Endothelial cell of umbilical vein (primary cell): Measurements from ENCODE around the gene AFF1. TPM values are rescaled to one million over a fixed set of nuclear protein-coding genes. Genes with fewer than 3 reads are reported as not detected.
A peak's percentile ranks its signal among the peaks of the same experiment; 100 is the strongest.

Experiments
- BruUV-seq: library from RNA; stranded (reverse); fragments of 400-500 nt; replicated peaks from 2 replicates; lab custom pipeline; 2021; lab: Mats Ljungman, UMichigan
- CTCF ChIA-PET: fragments of 300-600, 350-600 bp; sonication (Branson Sonifier 250); formaldehyde crosslinking; loops from one replicate; lab custom pipeline; 2021; ENCODE audit warnings: antibody characterized with exemption, inconsistent platforms; lab: Charles Lee
- POLR2A ChIA-PET: fragments of 300-600, 350-600 bp; sonication (Branson Sonifier 250); formaldehyde crosslinking; loops from one replicate; lab custom pipeline; 2021; ENCODE audit warnings: antibody characterized with exemption, inconsistent platforms; lab: Charles Lee
- DNase-seq: peaks from one replicate; pipeline ENCODE4 v3.0.0-alpha.2; 2011; ENCODE audit warnings: low read depth, low spot score
- FAIRE-seq: peaks from 2 replicates; lab custom pipeline; 2011; peaks lifted over from hg19 to GRCh38; lab: Jason Lieb, UNC
- H2AFZ ChIP-seq: 2 replicates; pipeline ENCODE4 v1.6.0; 2012; ENCODE audit warnings: low read depth, low read length, control low read depth, inconsistent platforms
- H3K27ac ChIP-seq: 2 replicates; pipeline ENCODE4 v1.5.1; 2011; ENCODE audit warnings: low read depth, mild to moderate bottlenecking, control low read depth, low read length, moderate library complexity; ENCODE audit not compliant: insufficient read depth
- H3K27me3 ChIP-seq, 2 experiments: 2 replicates each; pipeline versions ENCODE4 v1.6.0 to v1.6.1; 2011; ENCODE audit warnings: low read length in 2 of 2, mixed read lengths in 1 of 2; ENCODE audit not compliant: control insufficient read depth in 2 of 2, insufficient read depth in 2 of 2
- H3K36me3 ChIP-seq, 2 experiments: 2 replicates in 1 of 2; 3 replicates in 1 of 2; pipeline ENCODE4 v1.5.1; 2011; ENCODE audit warnings: low read length in 2 of 2, mild to moderate bottlenecking in 1 of 2, moderate library complexity in 1 of 2; ENCODE audit not compliant: control insufficient read depth in 2 of 2, insufficient read depth in 2 of 2; ENCODE audit errors: extremely low read depth in 1 of 2
- H3K4me1 ChIP-seq: 3 replicates; pipeline ENCODE4 v1.5.1; 2011; ENCODE audit warnings: mild to moderate bottlenecking, low read length; ENCODE audit not compliant: control insufficient read depth, insufficient read depth; ENCODE audit errors: extremely low read depth
- H3K4me2 ChIP-seq: 2 replicates; pipeline ENCODE4 v1.6.1; 2011; ENCODE audit warnings: low read length, control low read depth, mixed read lengths; ENCODE audit not compliant: insufficient read depth
- H3K4me3 ChIP-seq, 3 experiments: fragments of 200-600 bp in 1 of 3; sonication (generic), shearing (Covaris generic) in 1 of 3; replicated peaks in 1 of 3; 2 replicates each; pipeline ENCODE4 v1.5.1; 2011 to 2016; ENCODE audit warnings: control low read depth in 3 of 3, low read length in 3 of 3, mild to moderate bottlenecking in 2 of 3, inconsistent platforms in 1 of 3, low read depth in 1 of 3, moderate library complexity in 1 of 3; ENCODE audit not compliant: insufficient read depth in 1 of 3
- H3K79me2 ChIP-seq: 2 replicates; pipeline ENCODE4 v1.6.0; 2012; ENCODE audit warnings: low read length, inconsistent platforms; ENCODE audit not compliant: control insufficient read depth, insufficient read depth
- H3K9ac ChIP-seq: replicated peaks from 2 replicates; pipeline ENCODE3; 2011; ENCODE audit warnings: low read length, control low read depth; ENCODE audit not compliant: insufficient read depth; ENCODE audit errors: extremely low read depth
- H3K9me1 ChIP-seq: replicated peaks from 3 replicates; pipeline ENCODE4 v1.6.0; 2011; ENCODE audit warnings: mild to moderate bottlenecking, low read length; ENCODE audit not compliant: control insufficient read depth, insufficient read depth; ENCODE audit errors: extremely low read depth
- H3K9me3 ChIP-seq: replicated peaks from 2 replicates; pipeline ENCODE4 v1.5.1; 2012; ENCODE audit warnings: low read length, inconsistent platforms; ENCODE audit not compliant: control insufficient read depth, insufficient read depth
- H4K20me1 ChIP-seq: replicated peaks from 2 replicates; pipeline ENCODE3; 2011; ENCODE audit warnings: mild to moderate bottlenecking, low read length; ENCODE audit not compliant: control insufficient read depth, insufficient read depth; ENCODE audit errors: extremely low read depth
- EZH2 ChIP-seq: IDR thresholded peaks from 2 replicates; pipeline ENCODE4 v1.6.1; 2012; ENCODE audit warnings: borderline replicate concordance, low read depth, mild to moderate bottlenecking, moderate library complexity, low read length, inconsistent platforms; ENCODE audit not compliant: severe bottlenecking
- FOS ChIP-seq: IDR thresholded peaks from 2 replicates; pipeline ENCODE4 v1.6.1; 2011; ENCODE audit warnings: mild to moderate bottlenecking, low read length, moderate library complexity, borderline replicate concordance; ENCODE audit not compliant: insufficient read depth
- GATA2 ChIP-seq: IDR thresholded peaks from 2 replicates; pipeline ENCODE4 v1.7.0; 2011; ENCODE audit warnings: low read depth, mild to moderate bottlenecking, moderate library complexity, mixed read lengths, low read length; ENCODE audit not compliant: insufficient read length, insufficient read depth
- JUN ChIP-seq: IDR thresholded peaks from 2 replicates; pipeline ENCODE4 v1.6.1; 2011; ENCODE audit warnings: borderline replicate concordance, low read depth; ENCODE audit not compliant: insufficient read length, insufficient read depth
- MYC ChIP-seq: IDR thresholded peaks from one replicate; pipeline ENCODE4 v1.6.1; 2011; ENCODE audit warnings: mild to moderate bottlenecking, low read depth, low read length
- POLR2A ChIP-seq: IDR thresholded peaks from 2 replicates; pipeline ENCODE4 v1.6.1; 2012; ENCODE audit warnings: low read depth, mild to moderate bottlenecking, control low read depth, low read length
- POLR2AphosphoS5 ChIP-seq: IDR thresholded peaks from 2 replicates; pipeline ENCODE4 v1.6.1; 2012; ENCODE audit warnings: low read depth, mild to moderate bottlenecking, control low read depth, low read length, moderate library complexity; ENCODE audit not compliant: insufficient read depth
- dilution Hi-C: fragments of 300-500 bp; cut with MboI; formaldehyde crosslinking; loops from one replicate; pipeline ENCODE4 v1.15.0; 2019; ENCODE audit warnings: low sequenced_read_pairs; ENCODE audit not compliant: extremely low pct_ligation_motif_present
- intact Hi-C: fragments of 100-400 bp; cut with micrococcal nuclease; formaldehyde crosslinking; loops from one replicate; pipeline ENCODE4 v1.10.0; 2022
- polyA plus RNA-seq, 4 experiments: library from polyadenylated mRNA; depleted of rRNA in 3 of 4; stranded (reverse) in 3 of 4; unstranded in 1 of 4; fragments of >200 nt; gene quantifications; 2 replicates each; pipeline versions ENCODE4 v1.2.1 to v1.2.3, GENCODE V29; 2011 to 2012; ENCODE audit warnings: missing spikeins in 1 of 4
- total RNA-seq: library from RNA; stranded (reverse); gene quantifications from 2 replicates; pipeline ENCODE4 v1.2.3, GENCODE V29; 2021
- TF ChIP-seq, protein P1 (sequence below): IDR thresholded peaks from 2 replicates; pipeline ENCODE4 v1.6.1; 2011; ENCODE audit not compliant: insufficient read depth, insufficient read length
- TF ChIP-seq, protein P2 (sequence below), 2 donors: IDR thresholded peaks; 1 replicate in 1 of 2; 2 replicates in 1 of 2; pipeline ENCODE4 v1.5.1; 2011; ENCODE audit warnings: low read length in 2 of 2, mild to moderate bottlenecking in 2 of 2, moderate library complexity in 2 of 2, control low read depth in 1 of 2, inconsistent platforms in 1 of 2, low read depth in 1 of 2; ENCODE audit not compliant: insufficient read depth in 1 of 2; ENCODE audit errors: extremely low read depth in 1 of 2

Gene AFF1
- total and polyA plus RNA-seq, 2 donors (not counting 3 experiments of a cell fraction or from before 2014, with no cell fraction given): 26.2 to 106 TPM

DNA sequence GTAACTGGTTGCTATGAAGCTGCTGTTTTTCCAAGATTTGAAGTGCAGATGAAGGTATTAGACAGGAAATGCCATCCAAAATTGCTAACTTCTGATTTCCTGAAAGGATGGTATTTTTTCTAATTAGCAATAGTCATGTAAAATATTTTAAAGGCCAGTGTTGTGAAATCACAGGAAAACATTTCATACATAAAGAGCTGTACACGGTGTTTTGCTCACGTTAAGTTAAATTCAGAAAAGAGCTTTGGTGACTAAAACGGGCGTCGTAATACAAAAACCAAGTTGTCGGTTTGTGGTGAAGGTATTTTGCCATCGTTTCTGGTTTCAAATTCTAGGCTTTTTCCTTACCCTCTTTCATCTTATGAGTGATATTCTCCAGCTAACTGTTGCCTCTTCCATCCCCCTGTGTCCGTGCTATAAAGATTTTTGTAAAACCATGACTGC lies 39.8 kb downstream of the AFF1 start:
- no peaks in the 10 kb centered on the region for H4K20me1 ChIP-seq
- H3K4me3 ChIP-seq: peak overlapping the region in 1 of 3 experiments; percentile 31
- peak overlapping the region; percentile 26 for H2AFZ ChIP-seq
- H3K36me3 ChIP-seq: no peaks in the 10 kb centered on the region
- H3K4me1 ChIP-seq: peaks cover 56% of the 10 kb centered on the region
- dilution Hi-C loops: no loop called here
- no TSS peak for BruUV-seq
- H3K27me3 ChIP-seq: no peaks in the 10 kb centered on the region
- TF ChIP-seq GATA2 (peak; percentile 74), MYC (no peak), FOS (no peak), JUN (peak; percentile 62), POLR2AphosphoS5 (peak; percentile 12)
- H3K79me2 ChIP-seq: peaks cover 45% of the 10 kb centered on the region
- peak; percentile 64 for DNase-seq
- H3K9ac ChIP-seq: peak overlapping the region; percentile 65
- intact Hi-C loops: loop anchor here (1.0 to 2.0 kb wide), 4 partner anchors 32 to 49 kb away; partner anchors contain the start of gene AFF1
- H3K27ac ChIP-seq: peak overlapping the region; percentile 79
- ChIA-PET POLR2A (interaction anchor here (0.6 to 1.5 kb wide), 4 partner anchors 31 to 116 kb away, joined by 3 to 17 read pairs (median 5); partner anchors contain the start of gene AFF1), CTCF (interaction anchor here (0.9 to 1.2 kb wide), 7 partner anchors 10 to 118 kb away, joined by 3 to 8 read pairs (median 6); partner anchors contain the start of gene AFF1)
- H3K9me3 ChIP-seq: no peaks in the 10 kb centered on the region
- peak overlapping the region; percentile 74 for H3K4me2 ChIP-seq
- H3K9me1 ChIP-seq: no peaks in the 10 kb centered on the region
- peak; percentile 80 for FAIRE-seq

DNA sequence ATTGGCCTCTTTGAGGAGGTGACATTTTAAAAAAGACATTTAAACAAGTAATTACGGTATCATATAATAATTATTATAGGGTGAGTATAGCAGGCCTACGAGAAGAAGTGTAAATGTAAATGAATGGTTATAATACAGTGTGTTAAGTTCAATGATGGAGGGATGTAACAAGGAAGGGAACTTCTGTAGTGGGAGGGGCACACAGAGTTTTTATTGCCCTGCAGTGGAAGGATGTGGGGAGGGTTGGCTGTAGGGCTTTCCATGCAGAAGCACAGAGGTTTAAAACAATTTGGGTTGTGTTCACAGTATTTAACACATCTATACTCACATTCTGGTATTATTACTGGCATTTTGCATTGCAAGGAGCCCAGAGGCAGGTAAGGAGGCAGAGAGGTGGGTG lies 41.1 kb downstream of the AFF1 start:
- no peak for DNase-seq
- TF ChIP-seq POLR2AphosphoS5 (no peak), FOS (no peak), EZH2 (no peak), GATA2 (no peak), JUN (no peak), MYC (no peak), POLR2A (no peak)
- TF ChIP-seq, protein P1, sequence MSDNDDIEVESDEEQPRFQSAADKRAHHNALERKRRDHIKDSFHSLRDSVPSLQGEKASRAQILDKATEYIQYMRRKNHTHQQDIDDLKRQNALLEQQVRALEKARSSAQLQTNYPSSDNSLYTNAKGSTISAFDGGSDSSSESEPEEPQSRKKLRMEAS: no peak
- TF ChIP-seq, protein P2, sequence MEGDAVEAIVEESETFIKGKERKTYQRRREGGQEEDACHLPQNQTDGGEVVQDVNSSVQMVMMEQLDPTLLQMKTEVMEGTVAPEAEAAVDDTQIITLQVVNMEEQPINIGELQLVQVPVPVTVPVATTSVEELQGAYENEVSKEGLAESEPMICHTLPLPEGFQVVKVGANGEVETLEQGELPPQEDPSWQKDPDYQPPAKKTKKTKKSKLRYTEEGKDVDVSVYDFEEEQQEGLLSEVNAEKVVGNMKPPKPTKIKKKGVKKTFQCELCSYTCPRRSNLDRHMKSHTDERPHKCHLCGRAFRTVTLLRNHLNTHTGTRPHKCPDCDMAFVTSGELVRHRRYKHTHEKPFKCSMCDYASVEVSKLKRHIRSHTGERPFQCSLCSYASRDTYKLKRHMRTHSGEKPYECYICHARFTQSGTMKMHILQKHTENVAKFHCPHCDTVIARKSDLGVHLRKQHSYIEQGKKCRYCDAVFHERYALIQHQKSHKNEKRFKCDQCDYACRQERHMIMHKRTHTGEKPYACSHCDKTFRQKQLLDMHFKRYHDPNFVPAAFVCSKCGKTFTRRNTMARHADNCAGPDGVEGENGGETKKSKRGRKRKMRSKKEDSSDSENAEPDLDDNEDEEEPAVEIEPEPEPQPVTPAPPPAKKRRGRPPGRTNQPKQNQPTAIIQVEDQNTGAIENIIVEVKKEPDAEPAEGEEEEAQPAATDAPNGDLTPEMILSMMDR (IDR thresholded peaks at IDR 0.05; ENCODE audit: extremely low read depth in 1 of 2, insufficient read depth in 1 of 2, low read depth in 1 of 2, low read length in 2 of 2): no peak
- intact Hi-C loops: loop anchor here (2.0 kb wide), 2 partner anchors 15 to 41 kb away; partner anchors contain the start of gene AFF1
- Histone ChIP-seq H3K36me3 (no peaks in the 10 kb centered on the region), H3K9ac (no peak overlapping the region), H4K20me1 (no peaks in the 10 kb centered on the region), H3K79me2 (peaks cover 48% of the 10 kb centered on the region), H2AFZ (no peak overlapping the region), H3K27ac (no peak overlapping the region), H3K4me3 (no peak overlapping the region), H3K27me3 (no peaks in the 10 kb centered on the region), H3K9me3 (no peaks in the 10 kb centered on the region), H3K4me2 (no peak overlapping the region), H3K4me1 (peaks cover 44% of the 10 kb centered on the region), H3K9me1 (no peaks in the 10 kb centered on the region)
- dilution Hi-C loops: no loop called here
- POLR2A ChIA-PET: no interaction called here
- no TSS peak for BruUV-seq
- CTCF ChIA-PET: no interaction called here
- no peak for FAIRE-seq
